Measurements from ENCODE around the gene RNF220. TPM values are rescaled to one million over a fixed set of nuclear protein-coding genes. Genes with fewer than 3 reads are reported as not detected.

The RNF220 gene
- total RNA-seq, 1 experiment from 2014 or later: 62.5 TPM

DNA sequence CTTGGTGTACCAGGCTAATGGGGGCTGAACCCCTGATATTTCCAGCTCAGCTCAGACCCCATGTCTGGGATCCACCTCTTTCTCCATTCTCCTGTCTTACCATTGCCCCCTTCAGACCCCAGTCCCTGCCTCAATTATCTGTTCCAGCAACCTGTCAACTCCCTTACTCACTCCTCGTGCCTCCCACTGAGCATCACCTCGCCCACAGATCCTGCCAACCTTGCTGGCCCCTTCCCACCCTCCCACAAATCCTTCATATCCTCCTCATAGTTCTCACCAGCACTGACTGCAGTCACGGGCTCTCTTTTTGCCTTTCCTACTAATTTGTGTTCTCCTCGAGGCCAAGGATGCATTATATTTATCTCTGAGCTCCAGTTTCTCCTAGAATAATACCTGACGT lies 206.4 kb downstream of the RNF220 start:
- no peaks in the 10 kb centered on the region for H3K9me3 ChIP-seq
- H3K4me3 ChIP-seq: no peak overlapping the region
- no peaks in the 10 kb centered on the region for H3K27me3 ChIP-seq
- no peak for DNase-seq
- H3K36me3 ChIP-seq: no peaks in the 10 kb centered on the region

DNA sequence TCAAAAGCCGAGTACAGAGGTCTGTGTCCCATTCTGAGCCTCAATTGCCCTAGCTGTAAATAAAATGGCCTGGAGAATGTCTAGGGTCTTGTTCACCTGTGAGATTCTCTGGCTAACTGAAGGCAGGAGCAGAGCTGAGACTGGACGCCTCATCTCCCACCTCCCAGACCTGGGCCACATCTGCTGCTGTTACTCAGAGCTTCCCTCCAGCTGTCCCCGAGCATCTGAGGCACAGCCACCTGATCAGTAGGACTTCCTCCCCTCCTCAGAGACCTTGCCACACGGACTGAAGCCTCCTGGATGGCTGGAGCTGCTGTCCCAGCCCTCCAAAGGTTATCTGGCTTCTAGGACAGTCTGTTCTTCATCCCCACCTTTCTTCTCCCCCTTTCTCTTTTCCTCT lies 206.8 kb downstream of the RNF220 start:
- Histone ChIP-seq H3K9me3 (no peaks in the 10 kb centered on the region), H3K36me3 (no peaks in the 10 kb centered on the region), H3K27me3 (no peaks in the 10 kb centered on the region), H3K4me3 (no peak overlapping the region)
- no peak for DNase-seq

DNA sequence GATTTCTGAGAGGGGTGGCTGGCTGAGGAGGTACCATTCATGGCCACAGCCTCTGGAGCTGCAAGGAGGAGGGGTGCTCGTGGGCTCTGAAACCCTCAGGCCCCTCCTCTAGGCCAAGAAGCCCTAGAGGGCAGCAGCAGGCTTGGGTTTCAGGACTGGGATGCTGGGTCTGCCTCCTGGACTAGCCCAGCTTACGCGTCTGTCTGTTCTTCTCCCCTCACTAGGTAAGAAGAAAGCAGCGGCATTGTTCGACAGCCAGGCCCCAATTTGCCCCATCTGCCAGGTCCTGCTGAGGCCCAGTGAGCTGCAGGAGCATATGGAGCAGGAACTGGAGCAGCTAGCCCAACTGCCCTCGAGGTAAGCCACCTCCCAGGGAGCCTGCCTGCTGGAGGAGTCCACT lies 208.9 kb downstream of the RNF220 start:
- Histone ChIP-seq H3K36me3 (no peaks in the 10 kb centered on the region), H3K9me3 (no peaks in the 10 kb centered on the region), H3K4me3 (no peak overlapping the region), H3K27me3 (no peaks in the 10 kb centered on the region)
- DNase-seq: no peak

DNA sequence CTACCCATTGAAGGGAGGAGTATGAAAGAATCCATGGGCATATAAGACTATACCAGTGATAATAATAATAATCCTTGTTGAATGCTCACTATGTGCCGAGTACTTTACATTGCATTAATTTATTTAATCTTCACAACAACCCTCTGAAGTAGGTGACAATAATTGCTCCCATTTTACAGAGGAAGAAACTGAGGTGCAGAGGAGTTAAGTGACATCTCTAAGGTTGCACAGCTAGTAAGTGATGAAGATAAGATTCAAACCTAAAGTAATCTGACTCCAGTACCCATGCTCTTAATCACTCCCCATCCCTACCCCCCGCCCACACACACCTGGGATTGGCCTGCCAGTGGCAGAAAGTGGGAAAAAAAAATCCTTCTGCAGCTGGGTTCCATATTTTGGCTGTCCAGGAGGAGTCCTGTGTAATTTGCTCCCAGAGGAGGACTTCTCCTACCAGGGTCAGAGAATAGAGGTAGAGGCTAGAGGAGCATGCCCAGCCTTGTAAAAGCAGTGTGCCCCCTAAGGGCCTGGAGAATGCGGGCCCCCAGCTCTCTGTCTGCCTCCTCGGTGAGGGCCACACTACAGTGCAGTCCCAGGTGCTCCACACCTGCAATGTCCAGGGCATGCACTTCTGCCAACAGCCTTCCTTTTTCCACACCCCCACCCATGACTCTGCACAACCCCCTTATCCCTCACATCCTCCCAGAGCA lies 211.4 kb downstream of the RNF220 start:
- Histone ChIP-seq H3K9me3 (no peaks in the 10 kb centered on the region), H3K27me3 (no peaks in the 10 kb centered on the region)

DNA sequence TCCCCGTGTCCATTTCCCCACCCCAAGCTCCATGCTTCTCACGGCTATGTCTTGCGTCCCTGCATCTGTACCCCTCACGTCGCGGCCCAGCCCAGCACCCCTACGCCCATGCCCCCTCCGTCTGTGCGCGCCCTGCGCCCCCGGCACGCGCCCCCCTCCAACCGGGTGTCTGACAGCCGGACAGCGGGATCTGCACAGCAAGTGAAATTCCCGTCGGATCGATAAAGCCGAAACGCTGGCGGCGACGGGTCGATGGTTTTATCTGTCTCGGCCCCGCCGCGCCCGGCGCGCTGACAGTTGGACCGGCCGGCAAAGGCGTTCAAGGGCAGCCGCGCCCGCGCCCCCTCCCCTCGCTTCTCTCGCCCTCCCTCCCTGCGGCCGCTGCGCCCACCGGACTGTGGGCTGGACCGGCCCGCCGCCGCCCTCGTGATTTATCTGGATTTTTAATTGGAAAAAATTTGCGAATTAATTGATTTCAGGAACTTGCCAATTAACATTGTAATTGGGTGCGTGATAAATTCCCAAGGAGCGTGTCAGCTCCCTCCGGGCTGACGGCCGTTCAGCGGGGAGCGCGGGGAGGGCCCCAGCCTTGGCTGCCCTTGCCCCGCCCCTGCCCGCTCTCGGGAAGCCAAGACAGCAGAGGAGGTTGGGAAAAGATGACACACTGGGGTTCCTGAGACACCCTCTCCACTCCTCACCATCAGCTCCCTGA lies 212.1 kb downstream of the RNF220 start:
- Histone ChIP-seq H3K36me3 (no peaks in the 10 kb centered on the region), H3K4me3 (no peak overlapping the region)
- peak; percentile 42 for DNase-seq

More for the DNA sequence above, 211.4 kb downstream of the RNF220 start:
- Histone ChIP-seq H3K36me3 (no peaks in the 10 kb centered on the region), H3K4me3 (no peak overlapping the region)
- no peak for DNase-seq

DNA sequence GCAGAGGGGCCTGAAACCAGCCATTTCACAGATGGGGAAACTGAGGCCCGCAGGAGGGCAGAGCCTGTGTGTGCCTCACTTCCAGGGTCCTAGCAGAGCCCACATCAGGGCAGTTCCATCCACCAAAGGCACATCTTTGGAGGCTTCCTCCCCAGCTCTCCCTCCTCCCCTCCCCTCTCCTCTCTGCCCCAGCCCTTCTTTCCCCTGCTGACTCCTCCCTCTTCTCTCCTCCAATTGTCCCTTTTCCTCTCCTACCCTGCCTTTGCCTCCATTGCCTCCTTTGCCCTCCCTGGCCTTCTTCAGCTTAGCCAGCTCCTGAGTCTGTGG lies 212.6 kb downstream of the RNF220 start:
- Histone ChIP-seq H3K9me3 (no peaks in the 10 kb centered on the region), H3K27me3 (no peaks in the 10 kb centered on the region), H3K4me3 (no peak overlapping the region), H3K36me3 (no peaks in the 10 kb centered on the region)
- DNase-seq: no peak

More for the DNA sequence above, 212.1 kb downstream of the RNF220 start:
- H3K27me3 ChIP-seq: no peaks in the 10 kb centered on the region
- H3K9me3 ChIP-seq: no peaks in the 10 kb centered on the region

DNA sequence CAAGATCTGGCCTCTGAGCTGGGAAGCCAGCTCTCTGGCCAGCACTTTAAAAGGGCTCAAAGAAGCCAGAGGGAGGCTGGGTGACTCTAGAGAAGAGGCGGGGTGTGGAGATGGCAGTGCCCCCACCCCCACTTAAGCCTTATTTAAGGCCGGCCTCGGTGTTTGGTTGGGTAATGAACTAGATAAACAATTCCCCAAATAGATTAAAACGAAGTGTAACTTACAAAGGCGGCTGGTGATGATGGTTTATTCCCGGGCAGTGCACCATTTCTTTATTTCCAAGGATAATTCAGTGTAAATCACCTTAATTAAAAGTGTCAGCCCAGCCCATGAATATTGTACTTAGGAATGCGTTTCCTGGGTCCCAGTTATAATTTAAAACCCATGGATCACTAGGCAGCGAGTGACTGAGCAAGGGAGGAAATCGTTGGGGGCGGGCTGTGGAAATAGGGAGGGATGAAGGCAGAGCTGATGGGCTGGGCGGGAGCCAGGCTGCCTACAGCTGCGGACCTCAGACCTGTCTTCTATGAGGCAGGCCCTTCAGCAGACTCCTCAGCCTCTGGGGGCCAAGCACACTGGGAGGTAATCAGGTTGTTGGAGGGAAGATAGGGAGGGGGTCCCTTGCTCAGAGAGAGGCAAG lies 214.3 kb downstream of the RNF220 start:
- Histone ChIP-seq H3K36me3 (no peaks in the 10 kb centered on the region), H3K4me3 (no peak overlapping the region), H3K9me3 (no peaks in the 10 kb centered on the region), H3K27me3 (no peaks in the 10 kb centered on the region)
- peak; percentile 15 for DNase-seq

DNA sequence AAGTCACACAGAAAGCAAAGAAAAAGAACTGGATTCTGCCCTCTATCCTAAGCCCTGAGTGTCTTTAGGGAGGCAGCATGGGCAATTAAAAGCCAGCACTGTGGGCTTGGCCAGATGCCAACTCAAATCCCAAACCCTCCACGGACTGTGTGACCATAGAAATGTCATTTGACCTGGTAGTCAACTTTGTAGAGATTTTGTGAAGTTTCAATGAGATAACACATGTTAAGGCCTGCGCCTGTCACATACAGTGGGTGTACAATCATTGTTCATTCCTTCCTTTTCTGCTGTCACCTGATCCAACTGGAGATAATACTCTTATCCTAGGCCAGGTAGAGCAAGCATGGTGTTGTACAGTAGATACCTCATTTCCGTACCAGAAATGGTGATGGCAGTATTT lies 215.0 kb downstream of the RNF220 start:
- Histone ChIP-seq H3K9me3 (no peaks in the 10 kb centered on the region), H3K36me3 (no peaks in the 10 kb centered on the region), H3K27me3 (no peaks in the 10 kb centered on the region), H3K4me3 (no peak overlapping the region)
- DNase-seq: no peak

DNA sequence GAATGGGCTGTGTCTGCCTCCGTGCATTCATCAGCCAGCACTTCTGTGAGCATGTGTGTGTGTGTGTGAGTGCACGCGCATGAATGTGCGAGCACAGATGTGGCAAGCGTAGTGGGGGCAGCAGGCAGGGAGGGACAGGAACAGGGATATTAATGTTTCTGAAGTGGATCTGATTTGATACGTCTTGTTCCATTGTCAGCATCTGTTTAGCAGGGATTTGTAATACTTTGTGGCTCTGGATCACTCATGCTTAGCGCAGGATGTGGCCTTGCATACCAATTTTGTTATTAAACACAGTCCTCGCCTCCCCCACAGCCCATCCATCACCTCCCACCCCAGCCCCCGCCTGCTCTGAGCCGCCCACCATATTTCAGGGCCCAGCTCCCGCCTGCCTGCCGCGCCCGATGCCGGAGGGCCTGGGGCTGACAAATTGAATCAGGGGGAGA lies 216.8 kb downstream of the RNF220 start:
- no peak for DNase-seq
- no peak overlapping the region for H3K4me3 ChIP-seq
- no peaks in the 10 kb centered on the region for H3K27me3 ChIP-seq
- H3K36me3 ChIP-seq: no peaks in the 10 kb centered on the region
- no peaks in the 10 kb centered on the region for H3K9me3 ChIP-seq

DNA sequence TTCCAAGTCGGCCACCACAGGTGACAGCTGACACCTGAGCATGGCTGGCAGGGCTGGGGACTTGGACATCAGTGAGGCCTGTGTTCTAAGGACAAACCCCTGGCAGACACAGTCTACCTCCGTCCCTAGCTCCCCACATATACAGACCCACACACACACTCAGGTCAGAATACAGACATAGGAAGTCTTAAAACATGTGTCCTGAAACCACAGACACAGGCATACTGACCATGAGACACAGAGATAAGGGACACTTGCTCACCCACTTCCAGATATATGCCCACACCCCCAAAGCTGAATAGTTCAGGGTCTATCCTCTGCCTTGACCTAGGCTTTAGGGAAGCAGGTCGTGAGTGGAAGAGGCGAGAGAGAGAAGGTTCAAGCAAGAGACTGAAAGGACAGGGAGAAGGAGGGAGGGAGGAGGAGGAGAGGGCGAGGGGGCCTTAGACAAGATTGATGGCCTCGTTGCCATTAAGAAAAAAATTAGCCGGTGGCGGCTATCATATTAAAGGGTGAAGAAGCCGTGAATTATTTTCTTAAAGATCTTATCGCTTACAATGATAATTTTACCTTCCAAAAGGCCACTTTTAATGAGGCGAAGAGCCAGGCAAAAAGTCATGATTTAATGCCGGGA lies 219.3 kb downstream of the RNF220 start:
- Histone ChIP-seq H3K27me3 (no peaks in the 10 kb centered on the region), H3K4me3 (no peak overlapping the region), H3K36me3 (no peaks in the 10 kb centered on the region), H3K9me3 (no peaks in the 10 kb centered on the region)
- DNase-seq: no peak

DNA sequence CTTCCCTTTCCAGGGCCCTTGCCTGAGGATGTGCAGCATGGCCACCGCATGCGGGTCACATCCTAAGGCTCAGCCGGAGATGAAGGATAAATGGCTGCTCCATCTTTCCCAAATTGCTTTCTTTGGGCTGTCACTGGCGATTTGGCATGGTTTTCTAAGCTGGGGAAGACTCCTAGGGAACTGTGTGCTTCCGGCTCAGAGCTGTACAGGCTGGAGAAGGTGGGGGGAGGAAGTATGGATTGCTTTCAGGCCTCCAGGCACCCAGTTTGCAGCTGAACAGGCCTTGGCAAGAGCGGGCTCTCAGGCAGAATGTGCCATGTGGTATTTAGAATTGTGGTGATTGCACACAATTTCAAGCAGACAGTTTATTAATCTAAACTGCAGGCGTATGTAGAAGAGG lies 220.3 kb downstream of the RNF220 start:
- Histone ChIP-seq H3K9me3 (no peaks in the 10 kb centered on the region), H3K4me3 (no peak overlapping the region), H3K36me3 (no peaks in the 10 kb centered on the region), H3K27me3 (no peaks in the 10 kb centered on the region)
- DNase-seq: no peak

DNA sequence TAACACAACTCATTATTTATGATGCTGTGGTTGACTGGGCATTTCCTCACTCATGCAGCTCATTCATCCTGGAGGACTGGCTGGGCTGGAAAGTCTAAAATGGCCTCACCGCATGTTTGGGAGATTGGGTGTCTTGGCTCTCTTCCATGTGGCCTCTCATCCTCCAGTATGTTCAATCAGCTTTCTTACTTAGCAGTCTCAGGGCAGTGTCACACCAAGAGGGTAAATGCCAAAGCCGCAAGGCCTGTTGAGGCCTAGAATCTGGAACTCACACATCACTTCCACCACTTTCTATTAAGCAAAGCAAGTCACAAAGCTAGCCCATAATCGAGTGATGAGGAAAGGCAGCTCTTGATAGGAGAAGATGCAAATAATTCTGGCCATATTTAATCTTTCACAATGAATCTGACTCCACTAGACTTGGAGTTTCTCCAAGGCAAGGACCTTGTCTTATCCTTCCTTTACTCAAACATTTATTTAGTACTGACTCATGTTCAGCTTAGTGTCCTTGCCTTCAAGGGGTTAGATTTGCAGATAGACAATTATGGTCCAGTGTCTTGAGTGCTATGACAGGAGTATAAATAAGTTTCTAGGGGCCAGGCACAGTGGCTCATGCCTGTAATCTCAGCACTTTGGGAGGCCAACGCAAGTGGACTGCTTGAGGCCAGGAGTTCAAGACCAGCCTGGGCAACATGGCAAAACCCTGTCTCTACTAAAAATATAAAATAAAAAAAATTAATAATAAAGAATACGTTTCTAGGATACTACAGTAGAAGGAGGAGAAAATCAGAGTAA lies 224.1 kb downstream of the RNF220 start:
- Histone ChIP-seq H3K27me3 (no peaks in the 10 kb centered on the region), H3K4me3 (no peak overlapping the region), H3K9me3 (no peaks in the 10 kb centered on the region), H3K36me3 (peaks cover 18% of the 10 kb centered on the region)
- DNase-seq: peak; percentile 61

DNA sequence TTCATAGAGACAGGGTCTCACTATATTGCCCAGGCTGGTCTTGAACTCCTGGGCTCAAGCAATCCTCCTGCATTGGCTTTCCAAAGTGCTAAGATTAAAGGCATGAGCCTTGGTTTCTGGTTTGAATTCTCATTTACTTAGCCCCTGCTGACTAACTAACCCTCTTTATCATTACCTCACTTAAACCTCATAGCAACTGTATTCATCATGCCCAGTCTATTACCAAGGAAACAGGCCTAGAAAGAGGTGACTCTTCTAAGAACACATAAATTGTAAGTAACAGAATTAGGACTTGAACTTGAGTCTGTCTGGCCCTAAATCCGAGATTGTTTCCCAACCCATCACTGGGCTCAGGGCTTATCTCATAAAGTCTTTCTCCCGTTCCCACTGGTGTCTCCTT lies 225.1 kb downstream of the RNF220 start:
- no peak overlapping the region for H3K4me3 ChIP-seq
- no peaks in the 10 kb centered on the region for H3K27me3 ChIP-seq
- no peaks in the 10 kb centered on the region for H3K9me3 ChIP-seq
- H3K36me3 ChIP-seq: peaks cover 26% of the 10 kb centered on the region
- DNase-seq: no peak

DNA sequence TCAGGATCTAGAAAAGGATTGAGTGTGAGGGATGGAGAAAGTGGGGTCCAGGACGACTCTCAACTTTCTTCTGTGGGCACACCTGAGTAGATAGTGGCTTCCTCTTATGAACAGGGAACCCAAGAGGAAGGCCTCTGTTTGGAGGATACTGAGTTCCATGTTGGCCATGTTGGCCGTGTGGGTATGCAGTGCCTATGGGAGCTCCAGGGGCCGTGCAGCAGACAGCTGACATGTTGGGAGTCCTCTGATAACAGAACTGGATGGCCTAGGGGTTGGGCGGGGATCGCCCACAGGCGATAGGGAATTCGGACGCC lies 226.2 kb downstream of the RNF220 start:
- no peak for DNase-seq
- Histone ChIP-seq H3K9me3 (no peaks in the 10 kb centered on the region), H3K36me3 (peaks cover 38% of the 10 kb centered on the region), H3K27me3 (no peaks in the 10 kb centered on the region), H3K4me3 (peak overlapping the region; percentile 74)

DNA sequence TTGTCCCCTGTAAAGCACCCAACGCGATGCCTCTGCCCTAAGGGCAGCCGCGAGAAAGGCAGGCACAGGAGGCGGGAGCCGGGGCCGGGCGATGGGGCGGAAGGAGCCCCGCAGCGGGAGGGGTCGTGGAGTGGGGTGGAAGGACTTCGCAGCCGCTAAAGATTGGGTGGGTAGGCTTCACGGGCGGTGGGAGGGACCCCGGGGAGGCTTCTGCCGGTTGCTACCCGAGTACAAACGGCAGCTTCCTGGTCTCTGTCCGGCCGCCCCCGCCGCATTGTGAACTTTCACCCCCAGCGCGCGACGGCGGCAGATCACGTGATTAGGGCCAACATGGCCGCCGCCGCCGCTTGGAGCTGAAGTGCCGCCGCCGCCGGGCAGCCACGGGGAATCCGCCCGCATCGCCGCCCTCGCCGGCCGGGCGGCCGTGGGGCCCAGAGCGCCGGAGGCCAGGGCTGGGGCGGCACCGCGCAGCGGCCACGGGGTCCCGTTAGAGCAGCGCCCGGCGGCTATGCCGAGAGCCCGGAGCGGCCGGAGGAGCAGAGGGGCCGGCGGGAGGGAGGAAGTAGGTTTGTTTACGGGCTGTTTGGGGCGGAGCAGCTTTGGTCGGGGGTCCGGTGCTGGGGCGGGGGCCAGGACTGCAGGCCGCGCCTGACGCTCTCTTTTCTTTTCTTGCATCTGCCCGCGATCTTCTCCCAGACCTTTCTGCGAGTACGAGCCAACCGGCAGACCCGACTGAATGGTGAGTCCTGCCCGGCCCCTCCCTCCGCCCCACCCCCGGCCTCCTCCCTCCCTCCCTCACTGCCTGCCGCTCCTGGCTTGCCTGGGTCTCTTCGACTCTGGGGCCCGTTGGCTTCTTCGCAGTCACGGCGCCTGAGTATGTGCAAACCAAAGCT lies 226.8 kb downstream of the RNF220 start:
- Histone ChIP-seq H3K36me3 (peaks cover 44% of the 10 kb centered on the region), H3K4me3 (peak overlapping the region; percentile 74), H3K9me3 (no peaks in the 10 kb centered on the region), H3K27me3 (no peaks in the 10 kb centered on the region)
- DNase-seq: peak; percentile 91

DNA sequence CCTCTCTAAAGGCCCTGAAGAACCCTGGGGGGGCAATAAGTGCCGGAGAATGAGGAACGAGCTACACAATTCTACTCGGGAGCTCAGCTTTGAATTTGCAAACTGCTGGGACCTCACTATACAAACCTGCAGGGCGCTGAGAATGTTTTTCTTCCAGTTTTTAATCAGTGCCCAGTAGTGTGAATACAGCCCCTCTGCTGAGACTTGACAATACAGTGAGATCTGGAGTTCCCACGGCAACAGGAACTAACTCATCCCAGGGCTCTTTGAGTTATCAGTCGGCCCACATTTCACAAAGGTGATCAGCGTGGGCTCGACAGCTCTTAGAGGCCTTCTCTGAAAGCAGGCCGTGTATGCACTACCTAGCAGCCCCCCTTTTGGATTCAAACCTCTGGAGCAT lies 227.5 kb downstream of the RNF220 start:
- no peaks in the 10 kb centered on the region for H3K9me3 ChIP-seq
- H3K36me3 ChIP-seq: peaks cover 49% of the 10 kb centered on the region
- peak overlapping the region; percentile 74 for H3K4me3 ChIP-seq
- DNase-seq: no peak
- no peaks in the 10 kb centered on the region for H3K27me3 ChIP-seq
